ENCODE results near the gene ACCS. TPM values are rescaled to one million over a fixed set of nuclear protein-coding genes. Genes with fewer than 3 reads are reported as not detected.

ACCS gene
- total and polyA plus RNA-seq, 9 of the 15 experiments (the other 6 are each of a cell fraction or from before 2014, with no cell fraction given), result 4.2 to 25.9 (median 16.3) TPM

GRCh38 chr11:44133335-44133946, 67.4 kb downstream of the ACCS start (continued):
- TF ChIP-seq SMC3 (conservative IDR thresholded peaks at IDR 0.05; ENCODE audit: insufficient read depth, low read depth, low read length) (peak; percentile 73), KLF16 (IDR thresholded peaks at IDR 0.05) (peak; percentile 16; the same call in 1 of the 2 replicates), TFAM (CRISPR knock-in tag; conservative IDR thresholded peaks at IDR 0.05) (no peak), CBX1 (IDR thresholded peaks at IDR 0.05; ENCODE audit: low read depth) (no peak), GABPB1 (CRISPR knock-in tag; IDR thresholded peaks at IDR 0.05) (no peak), SETDB1 (IDR thresholded peaks at IDR 0.05; ENCODE audit: low read length) (no peak), CHAMP1 (IDR thresholded peaks at IDR 0.05) (0 out of 2 replicates have a peak, but pooled peaks have one; percentile 33), RAD21 (CRISPR knock-in tag; conservative IDR thresholded peaks at IDR 0.05 in 1 of 2, IDR thresholded peaks at IDR 0.05 in 1 of 2) (peak; percentile 73 to 81), UBTF (IDR thresholded peaks at IDR 0.05; ENCODE audit: borderline replicate concordance in 1 of 2, low read depth in 2 of 2, low read length in 2 of 2) (no peak), BCL6 (CRISPR knock-in tag; IDR thresholded peaks at IDR 0.05) (no peak), HOXB6 (CRISPR knock-in tag; IDR thresholded peaks at IDR 0.05; ENCODE audit: borderline replicate concordance) (no peak), BRF2 (IDR thresholded peaks at IDR 0.05; ENCODE audit: borderline replicate concordance, insufficient read depth, insufficient read length) (no peak), EWSR1 (IDR thresholded peaks at IDR 0.05; ENCODE audit: borderline replicate concordance, low read depth, partially characterized antibody) (no peak), RBFOX2 (IDR thresholded peaks at IDR 0.05; ENCODE audit: low read depth, low read length) (no peak), ZNF408 (CRISPR knock-in tag; IDR thresholded peaks at IDR 0.05; ENCODE audit: low read depth) (no peak), ZNF609 (CRISPR knock-in tag; IDR thresholded peaks at IDR 0.05; ENCODE audit: borderline replicate concordance) (no peak)
